Stomach smooth muscle (tissue), 2 donors: ENCODE measurements around the gene HOXA13.

Experiments
- H3K27ac ChIP-seq: one replicate; pipeline ENCODE4 v1.7.0; 2013; ENCODE audit warnings: mild to moderate bottlenecking, low read length, inconsistent platforms
- H3K27me3 ChIP-seq, 2 donors: one replicate each; pipeline ENCODE4 v1.7.0; 2013; ENCODE audit warnings: low read length in 2 of 2; ENCODE audit not compliant: insufficient read depth in 2 of 2, control insufficient read depth in 1 of 2
- H3K36me3 ChIP-seq, 2 donors: one replicate each; pipeline ENCODE4 v1.7.0; 2013; ENCODE audit warnings: low read length in 2 of 2; ENCODE audit not compliant: control insufficient read depth in 2 of 2, insufficient read depth in 2 of 2
- H3K4me1 ChIP-seq: one replicate; pipeline ENCODE4 v1.7.0; 2013; ENCODE audit warnings: low read length; ENCODE audit not compliant: control insufficient read depth, insufficient read depth
- H3K4me3 ChIP-seq, 2 donors: one replicate each; pipeline ENCODE4 v1.7.0; 2013; ENCODE audit warnings: low read length in 2 of 2
- H3K9ac ChIP-seq, 2 donors: one replicate each; pipeline ENCODE4 v1.7.0; 2013; ENCODE audit warnings: low read length in 2 of 2, mild to moderate bottlenecking in 1 of 2
- H3K9me3 ChIP-seq, 2 donors: one replicate each; pipeline ENCODE4 v1.7.0; 2013; ENCODE audit warnings: low read length in 2 of 2; ENCODE audit not compliant: control insufficient read depth in 2 of 2
- donor health status: healthy.
- donor health status: Pancreatic carcinoma.

Gene HOXA13

DNA sequence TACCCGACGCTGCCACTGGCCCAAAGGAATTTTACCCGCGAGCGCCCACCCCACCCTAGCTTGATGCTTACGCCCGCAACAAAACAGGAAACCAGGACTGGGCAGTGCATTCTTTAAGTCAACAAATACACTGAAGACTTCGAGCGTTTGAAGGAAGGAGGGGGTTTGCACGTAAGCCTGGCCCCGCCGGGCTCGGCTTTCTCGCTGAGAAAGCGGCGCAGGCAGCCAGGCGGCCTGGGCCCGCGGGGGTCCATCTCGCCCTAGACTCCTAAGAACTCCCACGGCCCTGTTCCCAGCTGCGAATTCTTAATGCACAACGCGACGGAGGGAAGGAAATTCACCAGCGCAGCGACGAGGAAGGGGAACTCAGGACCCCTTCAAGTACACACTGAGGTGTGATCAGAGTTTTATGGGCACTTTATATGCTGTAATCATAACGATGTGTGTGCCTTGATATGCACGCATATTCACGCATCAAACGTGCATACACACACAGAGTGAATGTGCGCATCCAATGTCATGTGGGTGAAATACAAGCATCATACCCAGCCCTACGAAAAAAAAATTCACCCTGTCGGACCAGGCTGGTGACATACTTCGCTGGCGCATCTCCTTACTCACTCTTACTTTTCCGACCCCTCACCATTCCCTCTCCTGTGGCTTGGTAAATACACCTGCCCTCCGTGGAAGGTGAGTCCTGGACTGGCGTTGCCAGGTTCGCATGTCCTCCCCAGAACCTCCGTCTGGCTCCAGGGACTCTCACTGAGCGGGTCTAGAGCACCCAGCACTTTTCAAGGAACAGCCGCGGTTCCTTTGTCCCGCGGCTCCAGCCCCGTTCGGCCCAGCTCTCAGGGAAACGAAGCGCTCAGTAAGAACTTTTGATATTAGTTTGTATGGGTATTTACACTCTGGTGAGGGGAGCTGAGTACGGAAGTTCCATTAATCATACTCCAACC is 5.7 kb upstream of the HOXA13 start:
- Histone ChIP-seq H3K4me3 (peak overlapping the region in 1 of 2 donors; percentile 29), H3K9me3 (no peaks in the 10 kb centered on the region), H3K36me3 (no peaks in the 10 kb centered on the region), H3K27me3 (peaks cover 80 to 88% of the 10 kb centered on the region in 2 donors), H3K4me1 (peaks cover 20% of the 10 kb centered on the region), H3K9ac (no peak overlapping the region), H3K27ac (no peak overlapping the region)

DNA sequence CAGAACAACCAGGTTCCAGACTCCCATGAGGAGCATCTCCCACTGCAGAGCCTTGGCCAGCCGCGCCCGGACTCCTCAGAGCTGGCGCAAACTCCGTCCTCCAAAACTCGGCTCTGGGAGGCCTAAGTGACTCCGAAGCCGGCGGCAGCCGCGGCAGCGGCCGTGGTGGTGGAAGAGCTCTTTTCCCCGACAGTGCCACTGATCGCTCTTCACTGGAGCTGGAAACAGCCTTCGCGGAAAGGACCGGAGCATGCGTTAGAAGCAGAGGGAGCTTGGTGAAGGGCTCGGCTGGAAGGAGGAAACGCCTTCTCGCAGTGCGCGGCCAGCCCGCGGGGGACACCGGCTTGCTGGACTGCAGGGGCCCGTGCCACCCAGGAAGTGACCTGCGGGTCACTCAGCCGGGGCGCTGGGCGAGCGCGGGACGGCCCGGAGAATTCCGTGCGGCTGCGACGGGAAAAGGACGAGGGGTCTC is 5.0 kb upstream of the HOXA13 start:
- no peaks in the 10 kb centered on the region for H3K9me3 ChIP-seq
- peaks cover 76 to 86% of the 10 kb centered on the region in 2 donors for H3K27me3 ChIP-seq
- peak overlapping the region in 1 of 2 donors; percentile 29 for H3K4me3 ChIP-seq
- no peak overlapping the region for H3K9ac ChIP-seq
- no peaks in the 10 kb centered on the region for H3K36me3 ChIP-seq
- peaks cover 25% of the 10 kb centered on the region for H3K4me1 ChIP-seq
- no peak overlapping the region for H3K27ac ChIP-seq

DNA sequence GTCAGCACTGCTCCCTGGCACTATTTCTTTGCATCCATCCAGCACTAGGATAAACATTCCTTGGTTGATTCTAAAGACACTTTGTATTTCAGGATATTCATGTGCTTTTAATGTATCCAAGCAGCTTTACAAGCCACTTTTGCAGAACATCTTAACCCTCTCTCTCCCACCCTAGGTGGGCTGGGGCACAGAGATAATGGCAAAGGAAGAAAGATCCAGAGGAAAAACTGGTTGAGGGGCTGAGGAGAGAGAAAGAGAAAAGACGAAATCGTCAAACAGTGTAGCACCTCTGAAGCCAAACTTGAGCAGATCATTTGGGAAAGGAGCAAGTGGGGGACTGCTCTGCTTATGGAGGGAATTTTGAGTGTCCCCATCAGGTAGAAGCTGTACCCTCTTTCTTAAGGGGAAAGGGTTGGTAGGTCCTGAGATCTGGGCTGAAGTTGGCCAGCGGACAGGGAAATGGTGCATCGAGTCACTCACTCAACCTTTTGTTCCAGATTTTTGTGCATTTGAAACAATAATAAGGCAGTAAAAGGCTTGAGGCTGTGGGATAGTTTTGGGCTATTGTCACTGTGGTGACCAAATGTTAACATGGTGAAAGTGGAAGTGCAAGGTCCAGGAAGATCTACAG is 4.2 kb upstream of the HOXA13 start:
- H3K4me1 ChIP-seq, result peaks cover 29% of the 10 kb centered on the region
- no peak overlapping the region for H3K4me3 ChIP-seq
- peaks cover 74 to 88% of the 10 kb centered on the region in 2 donors for H3K27me3 ChIP-seq
- H3K9me3 ChIP-seq, result no peaks in the 10 kb centered on the region
- H3K9ac ChIP-seq, result no peak overlapping the region
- H3K27ac ChIP-seq, result no peak overlapping the region
- no peaks in the 10 kb centered on the region for H3K36me3 ChIP-seq

DNA sequence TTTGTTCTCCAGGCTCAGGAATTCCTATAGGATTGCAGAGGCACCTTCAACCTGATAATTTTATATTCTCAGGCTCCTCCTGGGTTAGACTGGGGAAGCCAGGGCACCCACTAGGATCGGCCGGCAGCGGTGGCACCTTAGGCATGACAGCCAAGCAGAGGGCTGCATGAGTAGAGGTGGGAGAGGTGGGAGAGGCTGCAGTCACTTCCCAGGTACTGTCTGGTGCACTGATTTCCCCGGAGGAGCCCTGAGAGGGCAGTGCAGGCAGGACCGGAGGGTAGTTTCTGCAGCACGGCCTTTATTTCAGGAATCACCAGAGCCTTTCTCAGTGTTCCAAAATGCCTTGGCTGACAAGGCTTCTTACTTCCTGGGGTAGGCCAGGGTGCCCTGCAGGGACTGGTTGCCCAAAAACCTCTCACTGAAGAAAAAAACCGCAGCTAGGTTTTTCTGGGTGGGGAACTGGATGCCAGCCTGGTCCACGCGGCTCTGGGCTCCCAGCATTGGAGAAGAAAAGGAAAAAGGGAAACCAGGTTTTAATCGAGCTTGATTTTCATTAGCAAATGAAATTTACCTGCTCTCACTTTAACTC is 3.6 kb upstream of the HOXA13 start:
- Histone ChIP-seq H3K4me1 (peaks cover 30% of the 10 kb centered on the region), H3K27me3 (peaks cover 77 to 89% of the 10 kb centered on the region in 2 donors), H3K9ac (no peak overlapping the region), H3K27ac (no peak overlapping the region), H3K4me3 (no peak overlapping the region), H3K36me3 (no peaks in the 10 kb centered on the region), H3K9me3 (no peaks in the 10 kb centered on the region)

DNA sequence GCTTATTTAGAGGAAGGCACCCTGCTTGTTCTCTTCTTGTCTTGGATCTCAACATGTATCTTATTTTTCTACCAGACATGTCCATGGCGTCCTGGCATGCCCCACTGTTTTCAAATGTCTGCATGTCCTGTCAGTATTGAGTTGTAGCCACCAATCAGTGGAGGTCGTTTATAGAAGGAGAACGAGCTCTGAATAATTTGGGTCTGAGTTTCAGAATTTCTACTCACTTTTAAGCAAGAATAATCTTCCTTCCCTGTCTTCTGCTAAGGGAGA is 2.9 kb upstream of the HOXA13 start:
- Histone ChIP-seq H3K27me3 (peaks cover 81 to 89% of the 10 kb centered on the region in 2 donors), H3K4me3 (no peak overlapping the region), H3K4me1 (peaks cover 30% of the 10 kb centered on the region)

DNA sequence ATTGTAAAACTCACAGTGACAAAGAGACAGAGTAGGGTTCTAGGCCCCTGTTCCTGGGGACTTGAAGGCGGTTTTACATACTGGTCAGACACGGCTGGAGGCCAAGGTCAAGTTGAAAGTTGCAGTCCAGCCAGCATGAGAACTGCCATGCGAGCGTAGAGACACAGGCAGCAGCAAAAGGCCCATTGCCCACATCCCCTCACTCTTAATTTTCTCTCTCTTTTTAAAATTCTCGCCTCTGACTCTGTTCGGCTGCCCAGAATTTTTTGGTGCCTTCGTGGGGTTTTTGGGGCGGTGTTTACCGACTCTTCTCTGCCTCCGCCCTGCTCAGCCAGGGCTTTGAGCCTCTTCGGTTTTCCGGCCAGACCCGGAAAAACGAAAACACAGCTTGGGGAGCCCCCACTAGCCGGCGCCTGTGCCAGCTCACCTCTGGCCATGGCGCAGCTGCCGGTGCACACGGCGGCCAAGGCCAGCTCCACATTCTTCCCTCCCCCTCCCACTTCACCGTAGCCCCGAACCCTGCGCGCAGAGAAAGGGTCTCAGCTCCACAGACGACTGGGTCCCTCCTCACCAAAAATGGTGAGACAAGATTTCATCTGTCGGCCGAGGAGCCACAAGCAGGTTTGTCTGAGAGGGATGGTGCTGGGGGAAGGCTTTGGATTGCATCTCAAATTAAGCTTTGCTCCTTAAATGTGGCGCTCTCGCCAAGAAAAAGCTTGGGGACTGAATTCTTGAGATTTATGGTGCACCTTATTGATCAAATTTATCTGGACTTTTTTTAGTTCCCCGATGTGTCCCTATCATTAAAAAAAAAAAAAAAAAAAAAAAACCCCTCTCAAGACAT is 2.3 kb upstream of the HOXA13 start:
- H3K27me3 ChIP-seq, result peaks cover 83 to 89% of the 10 kb centered on the region in 2 donors
- H3K9me3 ChIP-seq, result peaks cover 0 to 3% of the 10 kb centered on the region in 2 donors
- no peak overlapping the region for H3K9ac ChIP-seq
- no peaks in the 10 kb centered on the region for H3K36me3 ChIP-seq
- peaks cover 30% of the 10 kb centered on the region for H3K4me1 ChIP-seq
- no peak overlapping the region for H3K4me3 ChIP-seq
- no peak overlapping the region for H3K27ac ChIP-seq

More for the DNA sequence above, 2.9 kb upstream of the HOXA13 start:
- Histone ChIP-seq H3K27ac (no peak overlapping the region), H3K9me3 (peaks cover 0 to 1% of the 10 kb centered on the region in 2 donors), H3K36me3 (no peaks in the 10 kb centered on the region), H3K9ac (no peak overlapping the region)

DNA sequence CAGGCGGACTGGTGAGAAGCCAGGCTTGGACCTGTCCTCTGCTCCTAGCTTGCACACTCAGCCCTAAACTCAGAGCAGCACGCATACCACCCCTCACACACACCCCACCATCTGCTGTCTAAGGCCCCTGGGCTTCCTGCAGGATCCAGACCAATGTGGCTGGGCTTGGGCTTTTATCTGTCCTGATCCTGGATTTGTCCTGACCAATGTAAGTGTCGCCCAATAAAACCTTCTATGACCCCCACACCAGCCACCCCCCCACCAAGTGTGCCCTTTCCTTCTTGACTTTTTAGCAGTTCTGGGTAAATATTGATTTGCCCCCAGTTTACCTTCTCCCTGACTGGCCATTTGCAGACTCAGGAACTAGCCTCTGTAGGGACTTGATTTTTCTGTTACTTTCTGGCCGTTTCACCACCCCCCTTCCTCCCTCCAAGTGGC is 1.7 kb upstream of the HOXA13 start:
- Histone ChIP-seq H3K36me3 (no peaks in the 10 kb centered on the region), H3K27me3 (peaks cover 80 to 89% of the 10 kb centered on the region in 2 donors), H3K9ac (no peak overlapping the region), H3K9me3 (peaks cover 0 to 3% of the 10 kb centered on the region in 2 donors), H3K4me3 (peak overlapping the region; percentile 37 to 60), H3K4me1 (peaks cover 30% of the 10 kb centered on the region), H3K27ac (no peak overlapping the region)

DNA sequence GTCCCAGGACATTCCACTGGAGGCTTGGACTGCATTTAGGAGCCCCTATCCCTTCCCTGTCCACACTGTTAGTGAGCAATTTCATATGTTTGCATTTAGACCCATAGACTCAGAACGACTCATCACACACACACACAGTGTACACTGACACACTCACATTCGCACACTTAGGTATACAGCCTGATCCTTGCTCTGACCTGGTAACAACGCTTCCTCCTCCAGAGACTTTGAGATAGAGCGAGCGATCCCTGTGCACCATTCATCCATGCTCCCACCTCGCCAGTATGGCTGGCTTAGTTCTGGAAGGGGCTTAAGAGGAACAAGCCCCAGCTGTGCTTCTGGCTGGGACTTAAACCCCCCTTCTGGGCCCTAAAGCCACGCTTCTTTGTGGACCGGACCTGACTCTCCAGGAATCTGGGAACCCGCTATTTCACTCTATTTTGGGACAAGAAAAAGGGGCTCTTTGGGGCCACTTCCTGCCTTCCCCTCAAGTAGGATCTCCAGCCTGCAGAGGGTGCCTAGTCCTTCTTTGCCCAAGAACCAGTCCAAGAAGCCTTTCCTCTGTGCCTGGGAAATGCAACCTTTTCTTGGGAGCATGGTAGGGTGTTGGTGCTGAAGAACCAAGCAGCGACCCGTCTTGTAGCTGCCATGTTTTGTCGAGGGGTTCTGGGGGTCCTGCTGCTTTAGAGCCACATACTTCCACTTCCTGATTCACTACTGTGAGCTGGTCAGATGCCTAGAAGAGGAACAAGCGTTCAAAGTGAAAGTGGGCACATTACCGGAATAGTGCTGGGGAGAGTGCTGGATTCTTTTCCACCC is 1.1 kb upstream of the HOXA13 start:
- Histone ChIP-seq H3K27me3 (peaks cover 80 to 90% of the 10 kb centered on the region in 2 donors), H3K4me1 (peaks cover 30% of the 10 kb centered on the region), H3K9me3 (peaks cover 0 to 3% of the 10 kb centered on the region in 2 donors), H3K9ac (no peak overlapping the region), H3K36me3 (no peaks in the 10 kb centered on the region), H3K4me3 (peak overlapping the region; percentile 37 to 60), H3K27ac (no peak overlapping the region)

DNA sequence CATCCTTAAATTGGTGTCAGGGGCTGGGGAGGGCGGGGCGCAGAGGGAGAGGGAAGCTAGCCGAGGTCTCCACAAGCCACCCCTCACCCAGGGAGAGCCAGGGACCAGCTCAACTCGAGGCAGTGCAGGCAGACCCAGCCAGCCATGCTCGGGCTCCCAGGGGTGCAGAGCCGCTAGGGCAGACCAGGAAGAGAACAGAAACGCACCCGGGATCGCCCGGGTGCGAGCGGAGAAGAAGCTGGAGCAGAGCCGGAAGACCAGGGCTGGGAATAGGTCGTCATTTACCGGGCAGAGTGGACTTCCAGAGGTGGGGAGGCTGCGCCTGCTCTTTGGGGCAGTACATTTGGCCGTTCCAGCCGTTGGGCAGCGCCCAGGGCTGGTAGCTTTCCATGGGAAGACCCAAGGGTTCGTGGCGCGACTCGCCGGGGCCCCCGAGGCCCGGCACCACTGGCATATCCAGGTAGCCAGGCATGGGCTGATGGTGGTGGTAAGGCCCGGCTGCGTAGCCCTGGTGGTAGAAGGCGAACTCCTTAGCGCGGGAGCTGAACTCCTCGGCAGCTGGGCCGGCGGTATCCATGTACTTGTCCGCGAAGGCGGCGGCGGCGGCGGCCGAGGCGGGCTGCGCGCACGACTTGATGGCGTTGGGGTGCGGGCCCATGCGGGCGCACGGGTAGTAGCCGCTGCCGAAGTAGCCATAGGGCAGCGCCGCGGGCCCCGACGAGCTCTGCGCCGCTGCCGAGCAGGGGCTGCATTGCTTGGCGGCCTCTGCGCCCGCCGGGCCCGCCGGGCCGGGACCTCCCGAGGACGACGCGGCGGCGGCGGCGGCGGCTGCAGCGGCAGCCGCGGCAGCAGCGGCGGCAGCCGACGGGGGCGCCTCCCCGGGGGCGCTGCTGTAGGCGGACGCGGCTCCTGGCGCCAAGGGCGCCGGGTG is 755 bp downstream of the HOXA13 start:
- H3K36me3 ChIP-seq, result no peaks in the 10 kb centered on the region
- H3K9ac ChIP-seq, result no peak overlapping the region
- H3K27ac ChIP-seq, result no peak overlapping the region
- H3K27me3 ChIP-seq, result peaks cover 78 to 87% of the 10 kb centered on the region in 2 donors
- peaks cover 20% of the 10 kb centered on the region for H3K4me1 ChIP-seq
- H3K9me3 ChIP-seq, result peaks cover 0 to 3% of the 10 kb centered on the region in 2 donors
- H3K4me3 ChIP-seq, result peak overlapping the region in 1 of 2 donors; percentile 44
